GM18511 (cell line): Measurements from ENCODE around the gene CSF3.
"Not testable (repeated sequence)": the region's sequence is repeated elsewhere in the genome, so short reads cannot be mapped to it uniquely, and the experiment has no call there.

ENCODE experiments used
- ATAC-seq: cut with Tn5 transposase; IDR thresholded peaks from one replicate; pipeline ENCODE4 v1.9.1; 2021; ENCODE audit warnings: mild to moderate bottlenecking, moderate library complexity; ENCODE audit not compliant: unreplicated experiment

Gene CSF3

DNA sequence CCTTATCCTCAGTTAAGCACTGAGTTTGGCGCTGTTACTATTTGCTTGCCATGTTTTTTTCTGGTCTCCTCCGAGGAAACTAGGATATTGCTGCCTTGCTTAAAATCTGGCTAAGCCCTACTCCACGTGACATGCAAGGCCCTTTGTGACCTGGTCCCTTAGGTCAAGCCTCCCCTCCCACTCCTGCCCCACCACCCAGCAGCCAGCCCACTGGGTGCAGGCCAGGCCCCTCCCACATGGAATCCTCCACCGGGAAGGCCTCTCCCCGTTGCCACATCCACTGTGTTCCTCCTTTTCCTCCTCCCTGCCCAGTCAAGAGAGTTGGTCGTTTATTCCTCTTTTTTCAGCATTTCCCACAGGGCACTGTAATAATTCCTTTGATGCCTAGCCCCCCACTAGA, 18.4 kb upstream of the CSF3 start:
- ATAC-seq = no peak

DNA sequence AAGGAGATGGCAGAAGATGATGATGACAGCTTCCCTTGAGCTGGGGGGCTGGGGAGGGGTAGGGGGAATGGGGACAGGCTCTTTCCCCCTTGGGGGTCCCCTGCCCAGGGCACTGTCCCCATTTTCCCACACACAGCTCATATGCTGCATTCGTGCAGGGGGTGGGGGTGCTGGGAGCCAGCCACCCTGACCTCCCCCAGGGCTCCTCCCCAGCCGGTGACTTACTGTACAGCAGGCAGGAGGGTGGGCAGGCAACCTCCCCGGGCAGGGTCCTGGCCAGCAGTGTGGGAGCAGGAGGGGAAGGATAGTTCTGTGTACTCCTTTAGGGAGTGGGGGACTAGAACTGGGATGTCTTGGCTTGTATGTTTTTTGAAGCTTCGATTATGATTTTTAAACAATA, 17.7 kb upstream of the CSF3 start:
- ATAC-seq = no peak

- no peak for ATAC-seq
Observed at GRCh38 chr17:39999067-39999466, 16.2 kb upstream of the CSF3 start.

DNA sequence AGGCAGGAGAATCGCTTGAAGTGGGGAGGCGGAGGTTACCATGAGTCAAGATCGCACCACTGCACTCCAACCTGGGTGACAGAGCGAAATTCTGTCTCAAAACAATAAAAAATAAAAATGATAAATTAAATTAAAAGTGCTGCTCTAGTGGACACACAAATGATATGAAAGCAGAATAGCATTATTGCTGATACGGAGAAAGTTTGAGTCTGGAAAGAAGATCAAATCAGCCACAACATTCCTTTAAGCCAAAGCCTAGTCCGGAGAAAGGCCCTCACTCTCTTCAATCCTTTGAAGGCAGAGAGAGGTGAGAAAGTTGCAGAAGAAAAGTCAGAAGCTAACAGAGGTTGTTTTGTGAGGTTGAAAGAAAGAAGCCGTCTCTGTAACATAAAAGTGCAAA, 15.1 kb upstream of the CSF3 start:
- ATAC-seq = no peak

DNA sequence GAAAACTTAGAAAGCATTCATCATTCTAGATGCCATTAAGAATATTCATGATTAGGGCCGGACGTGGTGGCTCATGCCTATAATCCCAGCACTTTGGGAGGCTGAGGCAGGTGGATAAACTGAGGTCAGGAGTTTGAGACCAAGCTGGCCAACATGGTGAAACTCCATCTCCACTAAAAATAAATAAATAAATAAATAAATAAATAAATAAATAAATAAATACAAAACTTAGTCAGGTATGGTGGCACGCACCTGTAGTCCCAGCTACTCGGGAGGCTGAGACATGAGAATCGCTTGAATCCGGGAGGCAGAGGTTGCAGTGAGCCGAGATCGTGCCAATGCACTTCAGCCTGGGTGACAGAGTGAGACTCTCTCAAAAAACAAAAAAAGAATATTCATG, 13.9 kb upstream of the CSF3 start:
- ATAC-seq = not testable (repeated sequence)

DNA sequence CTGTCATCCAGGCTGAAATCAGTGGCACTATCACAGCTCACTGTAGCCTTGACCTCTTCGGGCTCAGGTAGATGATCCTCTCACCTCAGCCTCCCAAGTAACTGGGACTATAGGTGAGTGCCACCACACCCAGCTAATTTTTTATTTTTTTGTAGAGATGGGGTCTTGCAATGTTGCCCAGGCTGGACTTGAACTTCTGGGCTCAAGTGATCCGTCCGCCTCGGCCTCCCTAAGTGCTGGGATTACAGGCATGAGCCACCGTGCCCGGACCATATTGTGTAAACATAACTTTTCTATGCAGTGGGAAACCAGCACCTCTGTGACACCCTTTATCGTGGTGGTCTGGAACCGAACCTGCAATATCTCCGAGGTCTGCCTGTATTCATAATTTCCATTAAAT, 11.2 kb upstream of the CSF3 start:
- ATAC-seq = no peak

DNA sequence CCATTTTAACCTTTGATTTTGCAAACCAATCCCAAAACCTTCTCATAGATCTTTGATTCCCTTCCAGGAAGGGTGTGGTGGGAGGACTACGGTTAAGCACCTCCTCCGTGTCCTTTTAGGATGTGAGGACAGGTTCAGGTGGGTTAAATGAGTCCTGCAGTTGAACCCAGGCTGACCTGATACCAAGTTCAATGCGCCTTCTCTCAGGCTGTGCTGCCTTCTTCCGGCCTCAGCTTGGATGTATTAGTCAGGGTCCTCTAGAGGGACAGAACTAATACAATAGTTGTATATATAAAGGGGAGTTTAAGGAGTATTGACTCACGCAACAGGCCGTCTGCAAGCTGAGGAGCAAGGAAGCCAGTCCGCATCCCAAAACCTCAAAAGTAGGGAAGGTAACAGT, 10.5 kb upstream of the CSF3 start:
- no peak for ATAC-seq

GRCh38 chr17:40005520-40005919, 9.7 kb upstream of the CSF3 start:
- ATAC-seq = no peak

GRCh38 chr17:40010946-40011500, 4.2 kb upstream of the CSF3 start:
- ATAC-seq = not testable (repeated sequence)

DNA sequence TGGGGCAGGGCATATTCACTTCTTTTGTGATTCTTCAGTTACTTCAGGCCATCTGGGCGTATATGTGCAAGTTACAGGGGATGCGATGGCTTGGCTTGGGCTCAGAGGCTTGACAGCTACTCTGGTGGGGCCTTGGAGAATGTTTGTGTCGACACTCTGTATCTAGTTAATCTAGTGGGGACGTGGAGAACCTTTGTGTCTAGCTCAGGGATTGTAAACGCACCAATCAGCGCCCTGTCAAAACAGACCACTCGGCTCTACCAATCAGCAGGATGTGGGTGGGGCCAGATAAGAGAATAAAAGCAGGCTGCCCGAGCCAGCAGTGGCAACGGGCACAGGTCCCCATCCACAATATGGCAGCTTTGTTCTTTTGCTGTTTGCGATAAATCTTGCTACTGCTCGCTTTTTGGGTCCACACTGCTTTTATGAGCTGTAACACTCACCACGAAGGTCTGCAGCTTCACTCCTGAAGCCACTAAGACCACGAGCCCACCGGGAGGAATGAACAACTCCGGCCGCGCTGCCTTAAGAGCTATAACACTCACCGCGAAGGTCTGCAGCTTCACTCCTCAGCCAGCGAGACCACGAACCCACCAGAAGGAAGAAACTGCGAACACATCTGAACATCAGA, 3.1 kb upstream of the CSF3 start:
- ATAC-seq = not testable (repeated sequence)

GRCh38 chr17:40014375-40014980, 762 bp upstream of the CSF3 start:
- no peak for ATAC-seq

DNA sequence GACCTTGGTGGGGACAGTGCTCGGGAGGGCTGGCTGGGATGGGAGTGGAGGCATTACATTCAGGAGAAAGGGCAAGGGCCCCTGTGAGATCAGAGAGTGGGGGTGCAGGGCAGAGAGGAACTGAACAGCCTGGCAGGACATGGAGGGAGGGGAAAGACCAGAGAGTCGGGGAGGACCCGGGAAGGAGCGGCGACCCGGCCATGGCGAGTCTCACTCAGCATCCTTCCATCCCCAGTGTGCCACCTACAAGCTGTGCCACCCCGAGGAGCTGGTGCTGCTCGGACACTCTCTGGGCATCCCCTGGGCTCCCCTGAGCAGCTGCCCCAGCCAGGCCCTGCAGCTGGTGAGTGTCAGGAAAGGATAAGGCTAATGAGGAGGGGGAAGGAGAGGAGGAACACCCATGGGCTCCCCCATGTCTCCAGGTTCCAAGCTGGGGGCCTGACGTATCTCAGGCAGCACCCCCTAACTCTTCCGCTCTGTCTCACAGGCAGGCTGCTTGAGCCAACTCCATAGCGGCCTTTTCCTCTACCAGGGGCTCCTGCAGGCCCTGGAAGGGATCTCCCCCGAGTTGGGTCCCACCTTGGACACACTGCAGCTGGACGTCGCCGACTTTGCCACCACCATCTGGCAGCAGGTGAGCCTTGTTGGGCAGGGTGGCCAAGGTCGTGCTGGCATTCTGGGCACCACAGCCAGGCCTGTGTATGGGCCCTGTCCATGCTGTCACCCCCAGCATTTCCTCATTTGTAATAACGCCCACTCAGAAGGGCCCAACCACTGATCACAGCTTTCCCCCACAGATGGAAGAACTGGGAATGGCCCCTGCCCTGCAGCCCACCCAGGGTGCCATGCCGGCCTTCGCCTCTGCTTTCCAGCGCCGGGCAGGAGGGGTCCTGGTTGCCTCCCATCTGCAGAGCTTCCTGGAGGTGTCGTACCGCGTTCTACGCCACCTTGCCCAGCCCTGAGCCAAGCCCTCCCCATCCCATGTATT, 1.1 kb downstream of the CSF3 start:
- ATAC-seq = no peak

- no peak for ATAC-seq
Observed at GRCh38 chr17:40017422-40018080, 2.3 kb downstream of the CSF3 start.

- no peak for ATAC-seq
Observed at GRCh38 chr17:40018211-40019121, 3.2 kb downstream of the CSF3 start.

DNA sequence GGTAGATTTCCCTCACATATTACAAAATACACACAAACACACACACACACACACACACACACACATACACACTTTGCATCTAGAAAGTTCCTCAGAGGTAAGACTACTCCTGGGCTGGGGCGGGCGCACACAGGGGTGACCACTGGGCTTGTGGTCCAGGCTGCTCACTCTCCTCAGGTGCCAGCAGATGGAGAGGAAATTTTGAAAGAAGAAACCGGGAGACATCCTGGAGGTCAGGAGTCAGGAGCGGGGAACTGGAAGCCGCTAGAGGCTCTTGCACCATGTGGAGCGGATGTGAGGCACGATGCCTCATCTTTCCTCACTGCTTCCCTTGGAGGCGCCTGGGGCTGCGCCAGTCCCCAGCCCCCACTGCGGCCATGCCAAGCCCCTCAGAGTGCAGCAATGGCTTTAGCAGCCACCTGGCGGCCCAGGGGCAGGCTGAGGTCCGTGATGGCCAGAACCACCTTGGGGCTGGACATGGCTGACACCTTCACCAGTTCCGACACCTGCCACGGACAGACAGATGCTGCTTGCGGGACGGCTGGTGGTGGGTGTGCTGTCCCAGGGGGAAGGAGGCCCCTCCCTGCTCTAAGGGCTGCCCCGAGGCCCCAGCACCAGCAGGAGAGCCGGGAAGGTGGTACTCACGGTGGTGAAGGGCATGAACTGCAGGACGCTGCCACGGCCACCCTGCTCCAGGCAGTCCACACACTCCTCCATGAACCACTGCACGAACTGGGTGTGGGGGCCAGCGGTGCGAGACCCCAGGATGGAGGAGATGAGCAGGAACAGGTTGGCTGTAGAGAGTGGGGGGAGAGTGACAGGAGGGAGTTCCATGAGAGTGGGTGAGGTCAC, 4.1 kb downstream of the CSF3 start:
- ATAC-seq = no peak

GRCh38 chr17:40020146-40020545, 4.9 kb downstream of the CSF3 start:
- no peak for ATAC-seq

DNA sequence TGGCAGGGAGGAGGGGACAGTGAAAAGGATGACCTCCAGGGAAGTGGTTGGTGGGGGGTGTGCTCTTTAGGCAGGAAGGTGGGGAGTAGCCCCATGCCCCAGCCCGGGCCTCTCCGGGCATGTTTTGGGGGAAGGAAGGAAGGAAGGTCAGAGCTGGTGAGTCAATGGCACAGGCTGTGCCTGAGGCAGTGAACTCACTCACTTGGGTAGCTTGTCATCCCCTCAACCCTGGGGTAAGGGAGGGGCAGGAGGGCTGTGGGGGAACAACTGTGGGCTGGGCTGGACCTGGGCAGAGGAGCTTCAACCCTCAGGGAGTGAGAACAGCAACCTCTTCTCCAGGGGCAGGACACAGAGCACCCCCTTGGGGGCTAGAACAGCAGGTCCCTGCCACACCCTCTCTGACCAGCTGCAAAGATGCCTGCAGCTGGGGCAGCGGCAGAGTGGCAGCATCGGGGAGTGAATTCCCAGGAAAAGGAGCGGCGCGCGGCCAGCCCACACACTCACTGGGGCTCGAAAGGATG, 6.3 kb downstream of the CSF3 start:
- no peak for ATAC-seq

GRCh38 chr17:40022497-40022896, 7.3 kb downstream of the CSF3 start:
- ATAC-seq = no peak
